Left lung (tissue), 10 donors: ENCODE results near the gene PAM16. TPM values are rescaled to one million over a fixed set of nuclear protein-coding genes. Genes with fewer than 3 reads are reported as not detected.
A peak's percentile ranks its signal among the peaks of the same experiment; 100 is the strongest.

Experiments used
- ATAC-seq: fragments of 200-7000 bp; cut with Tn5 transposase; one replicate; pipeline ENCODE4 v1.9.1; 2020; ENCODE audit warnings: moderate library complexity
- DNase-seq, 4 donors: peaks; one replicate each; pipeline ENCODE4 v3.0.0-alpha.2; 2013 to 2020
- H3K27ac ChIP-seq, 2 donors: fragments of 200-600 bp; sonication (generic) in 1 of 2; one replicate each; pipeline versions ENCODE4 v1.5.0 to v1.8.0; 2020 to 2021
- H3K27me3 ChIP-seq, 2 donors: fragments of 200-600 bp; sonication (generic) in 1 of 2; one replicate each; pipeline versions ENCODE4 v1.5.0 to v1.8.0; 2020 to 2021
- H3K36me3 ChIP-seq, 2 donors: fragments of 200-600 bp; sonication (generic) in 1 of 2; one replicate each; pipeline versions ENCODE4 v1.5.0 to v1.8.0; 2020 to 2021
- H3K4me1 ChIP-seq, 2 donors: fragments of 200-600 bp; one replicate each; pipeline ENCODE4 v1.8.0; 2021
- H3K4me3 ChIP-seq, 2 donors: fragments of 200-600 bp; sonication (generic) in 1 of 2; one replicate each; pipeline versions ENCODE4 v1.5.0 to v1.8.0; 2020 to 2021; ENCODE audit warnings: mild to moderate bottlenecking in 1 of 2
- H3K9me3 ChIP-seq, 2 donors: fragments of 200-600 bp; sonication (generic) in 1 of 2; one replicate each; pipeline versions ENCODE4 v1.5.0 to v1.8.0; 2020 to 2021
- intact Hi-C, 2 donors: fragments of 100-400 bp; cut with DNase I; formaldehyde crosslinking; loops; one replicate each; pipeline versions ENCODE4 v1.11.2 to v1.14.2; 2022
- polyA plus RNA-seq, 6 donors: library from polyadenylated mRNA; unstranded; fragments of 120-200 nt; gene quantifications; one replicate each; pipeline ENCODE4 v1.2.1, GENCODE V29; 2013; ENCODE audit not compliant: insufficient read length in 6 of 6
- total RNA-seq, 2 donors: library from RNA; stranded (reverse); fragmentation: NEBNext Ultra II Directional; extraction: Animal tissue kit (Norgen Biotek cat#: 25700); gene quantifications; one replicate each; pipeline ENCODE4 v1.2.1, GENCODE V29; 2021
- TF ChIP-seq, protein P1 (sequence below), 2 donors: fragments of 200-600 bp; sonication (generic) in 1 of 2; IDR thresholded peaks; one replicate each; pipeline versions ENCODE4 v1.5.0 to v1.8.0; 2021; ENCODE audit warnings: antibody characterized with exemption in 2 of 2
- donor health status: DM: no; HTN: yes; CAD: no.
- donor health status: DM: no; HTN: no; CAD: no.

Gene PAM16
- total and polyA plus RNA-seq, 8 donors = 19.1 to 44.6 (median 29.8) TPM

DNA sequence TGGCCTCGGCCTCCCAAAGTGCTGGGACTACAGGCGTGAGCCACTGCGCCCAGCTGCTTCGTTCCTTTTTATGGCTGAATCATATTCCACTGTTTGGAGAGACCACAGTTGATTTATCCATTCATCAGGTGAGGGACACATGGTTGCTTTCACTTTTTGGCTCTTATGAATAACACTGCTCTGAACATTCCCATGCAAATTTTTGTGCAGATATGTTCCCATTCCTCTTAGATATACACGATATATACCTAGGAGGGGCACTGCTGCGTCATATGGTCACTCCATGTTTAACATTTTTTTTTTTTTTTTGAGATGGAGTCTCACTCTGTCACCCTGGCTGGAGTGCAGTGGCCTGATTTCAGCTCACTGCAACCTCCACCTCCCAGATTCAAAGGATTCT is 49.2 kb downstream of the PAM16 start:
- peaks cover 0 to 16% of the 10 kb centered on the region in 2 donors for H3K36me3 ChIP-seq
- peaks cover 18 to 36% of the 10 kb centered on the region in 2 donors for H3K4me1 ChIP-seq
- H3K4me3 ChIP-seq = no peak overlapping the region
- H3K9me3 ChIP-seq = no peaks in the 10 kb centered on the region
- TF ChIP-seq, protein P1, sequence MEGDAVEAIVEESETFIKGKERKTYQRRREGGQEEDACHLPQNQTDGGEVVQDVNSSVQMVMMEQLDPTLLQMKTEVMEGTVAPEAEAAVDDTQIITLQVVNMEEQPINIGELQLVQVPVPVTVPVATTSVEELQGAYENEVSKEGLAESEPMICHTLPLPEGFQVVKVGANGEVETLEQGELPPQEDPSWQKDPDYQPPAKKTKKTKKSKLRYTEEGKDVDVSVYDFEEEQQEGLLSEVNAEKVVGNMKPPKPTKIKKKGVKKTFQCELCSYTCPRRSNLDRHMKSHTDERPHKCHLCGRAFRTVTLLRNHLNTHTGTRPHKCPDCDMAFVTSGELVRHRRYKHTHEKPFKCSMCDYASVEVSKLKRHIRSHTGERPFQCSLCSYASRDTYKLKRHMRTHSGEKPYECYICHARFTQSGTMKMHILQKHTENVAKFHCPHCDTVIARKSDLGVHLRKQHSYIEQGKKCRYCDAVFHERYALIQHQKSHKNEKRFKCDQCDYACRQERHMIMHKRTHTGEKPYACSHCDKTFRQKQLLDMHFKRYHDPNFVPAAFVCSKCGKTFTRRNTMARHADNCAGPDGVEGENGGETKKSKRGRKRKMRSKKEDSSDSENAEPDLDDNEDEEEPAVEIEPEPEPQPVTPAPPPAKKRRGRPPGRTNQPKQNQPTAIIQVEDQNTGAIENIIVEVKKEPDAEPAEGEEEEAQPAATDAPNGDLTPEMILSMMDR (IDR thresholded peaks at IDR 0.05) = no peak
- ATAC-seq (no peak), DNase-seq (no peak)
- no peaks in the 10 kb centered on the region for H3K27me3 ChIP-seq
- intact Hi-C loops = no loop called here
- H3K27ac ChIP-seq = no peak overlapping the region

GRCh38 chr16:4301177-4301576 is 49.9 kb downstream of the PAM16 start:
- no peaks in the 10 kb centered on the region for H3K9me3 ChIP-seq
- intact Hi-C loops = no loop called here
- H3K27me3 ChIP-seq = no peaks in the 10 kb centered on the region
- H3K36me3 ChIP-seq = peaks cover 0 to 16% of the 10 kb centered on the region in 2 donors
- H3K4me3 ChIP-seq = no peak overlapping the region
- no peak overlapping the region for H3K27ac ChIP-seq
- DNase-seq (no peak), ATAC-seq (no peak)
- peaks cover 15 to 28% of the 10 kb centered on the region in 2 donors for H3K4me1 ChIP-seq
- TF ChIP-seq, protein P1 (IDR thresholded peaks at IDR 0.05) = no peak

DNA sequence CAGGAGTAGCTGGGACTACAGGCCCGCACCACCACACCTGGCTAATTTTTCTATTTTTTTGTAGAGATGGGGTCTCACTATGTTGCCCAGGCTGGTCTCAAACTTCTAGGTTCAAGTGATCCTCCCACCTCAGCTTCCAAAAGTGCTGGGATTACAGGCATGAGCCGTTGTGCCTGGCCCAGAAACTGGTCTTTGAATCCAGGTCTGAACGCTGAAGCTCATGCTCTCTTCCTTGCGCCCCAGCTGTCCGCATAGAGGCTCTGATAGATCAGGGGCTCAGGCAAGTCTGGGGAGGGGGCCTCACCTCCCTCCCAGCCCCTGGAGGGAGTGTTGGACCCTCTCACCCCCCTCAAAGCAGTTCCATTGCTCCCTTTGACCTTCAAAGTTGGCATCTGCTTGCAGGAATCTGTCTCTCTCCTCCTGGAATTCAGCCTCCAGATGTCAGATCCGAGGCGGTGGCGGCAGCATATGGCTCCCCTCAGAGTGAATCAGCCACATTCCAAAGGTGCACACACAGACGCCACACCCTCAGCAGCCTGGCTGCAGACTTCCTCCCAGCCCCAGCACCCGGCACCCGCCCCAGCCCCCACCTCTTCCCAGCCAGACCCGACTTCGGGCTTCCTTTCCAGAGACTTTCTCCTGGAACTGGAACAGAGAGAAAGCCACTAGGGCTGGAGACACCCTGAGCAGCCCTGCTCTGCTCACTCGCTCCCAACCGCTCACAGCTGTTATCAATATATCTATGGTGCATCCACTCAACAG is 52.2 kb downstream of the PAM16 start:
- DNase-seq = peak in 3 of 4 donors; percentile 68 to 92 (median 86)
- no peak overlapping the region for H3K4me3 ChIP-seq

DNA sequence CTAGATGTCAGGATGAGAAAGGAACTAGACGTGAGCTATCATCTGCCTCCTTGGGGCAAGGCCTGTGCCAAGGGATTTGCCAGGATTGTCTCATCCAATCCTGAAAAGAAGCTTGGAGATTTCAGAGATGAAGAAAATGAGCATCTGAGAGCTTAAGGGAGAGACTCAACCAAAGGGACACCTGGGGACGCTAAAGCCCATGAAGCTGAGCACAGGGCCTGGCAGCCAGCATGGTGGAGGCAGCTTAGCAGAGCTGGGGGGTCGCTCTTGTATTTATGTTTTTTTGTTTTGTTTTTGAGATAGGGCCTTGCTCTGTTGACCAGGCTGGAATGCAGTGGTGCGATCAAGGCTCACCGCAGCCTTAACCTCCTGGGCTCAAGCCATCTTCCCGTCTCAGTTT is 53.6 kb downstream of the PAM16 start:
- Histone ChIP-seq H3K9me3 (no peaks in the 10 kb centered on the region), H3K36me3 (peaks cover 0 to 8% of the 10 kb centered on the region in 2 donors), H3K4me3 (no peak overlapping the region), H3K4me1 (peaks cover 29 to 33% of the 10 kb centered on the region in 2 donors), H3K27me3 (peaks cover 0 to 12% of the 10 kb centered on the region in 2 donors), H3K27ac (no peak overlapping the region)
- intact Hi-C loops = no loop called here
- ATAC-seq = no peak
- DNase-seq = no peak
- TF ChIP-seq, protein P1 (IDR thresholded peaks at IDR 0.05) = no peak

More for the DNA sequence above, 52.2 kb downstream of the PAM16 start:
- H3K27me3 ChIP-seq = peaks cover 0 to 5% of the 10 kb centered on the region in 2 donors
- H3K27ac ChIP-seq = peak overlapping the region; percentile 80 to 83
- H3K36me3 ChIP-seq = peaks cover 0 to 16% of the 10 kb centered on the region in 2 donors
- ATAC-seq = peak; percentile 99
- H3K4me1 ChIP-seq = peaks cover 19 to 26% of the 10 kb centered on the region in 2 donors
- intact Hi-C loops = no loop called here
- no peaks in the 10 kb centered on the region for H3K9me3 ChIP-seq
- TF ChIP-seq, protein P1 (IDR thresholded peaks at IDR 0.05) = no peak

DNA sequence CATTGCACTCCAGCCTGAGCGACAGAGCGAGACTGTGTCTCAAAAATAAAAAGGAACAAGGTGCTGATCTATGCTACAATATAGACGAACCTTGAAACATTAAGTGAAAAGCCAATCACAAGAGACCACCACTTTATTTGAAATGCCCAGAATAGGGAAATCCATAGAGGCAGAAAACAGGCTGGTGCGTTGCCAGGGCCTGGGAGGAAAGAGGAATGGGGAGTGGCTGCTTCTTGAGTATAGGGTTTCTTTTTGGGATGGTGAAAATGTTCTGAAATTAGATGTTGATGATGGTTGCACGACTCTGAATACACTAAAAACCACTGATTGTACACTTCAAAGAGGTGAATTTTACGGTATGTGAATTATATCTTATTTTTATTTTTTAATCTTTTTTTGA is 55.5 kb downstream of the PAM16 start:
- no peaks in the 10 kb centered on the region for H3K9me3 ChIP-seq
- H3K4me3 ChIP-seq = no peak overlapping the region
- peaks cover 0 to 12% of the 10 kb centered on the region in 2 donors for H3K27me3 ChIP-seq
- H3K27ac ChIP-seq = no peak overlapping the region
- H3K36me3 ChIP-seq = no peaks in the 10 kb centered on the region
- DNase-seq = no peak
- TF ChIP-seq, protein P1 (IDR thresholded peaks at IDR 0.05) = no peak
- no peak for ATAC-seq
- intact Hi-C loops = no loop called here
- H3K4me1 ChIP-seq = peaks cover 29 to 36% of the 10 kb centered on the region in 2 donors
